OCI-M2 (cell line): ENCODE measurements around the gene CFL2.
"Not testable (repeated sequence)": the region's sequence is repeated elsewhere in the genome, so short reads cannot be mapped to it uniquely, and the experiment has no call there.

Experiments
- DNase-seq: peaks from one replicate; lab custom pipeline; 2025; ENCODE audit not compliant: unreplicated experiment; lab: John Stamatoyannopoulos, UW

CFL2 gene

GRCh38 chr14:34711796-34712712 lies 2.3 kb downstream of the CFL2 start:
- DNase-seq, result no peak

DNA sequence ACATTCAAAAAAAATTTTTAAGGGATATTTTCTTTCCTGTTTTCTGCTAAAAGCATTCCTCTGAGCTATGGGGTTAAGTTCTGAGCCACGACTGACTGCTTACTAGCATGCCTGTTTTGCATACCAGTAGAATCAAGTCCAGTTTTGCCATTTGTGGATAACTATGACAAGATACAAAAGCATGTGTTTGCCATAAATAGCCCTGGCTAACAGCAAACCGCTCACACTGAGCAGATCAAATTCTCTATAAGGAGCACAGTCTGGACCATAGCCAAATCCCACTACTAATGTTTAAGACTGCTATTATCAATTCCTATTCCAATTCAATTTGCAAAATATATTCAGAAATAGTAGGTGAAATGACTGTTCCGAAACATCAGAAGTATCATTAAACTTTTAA lies 3.2 kb downstream of the CFL2 start:
- no peak for DNase-seq

DNA sequence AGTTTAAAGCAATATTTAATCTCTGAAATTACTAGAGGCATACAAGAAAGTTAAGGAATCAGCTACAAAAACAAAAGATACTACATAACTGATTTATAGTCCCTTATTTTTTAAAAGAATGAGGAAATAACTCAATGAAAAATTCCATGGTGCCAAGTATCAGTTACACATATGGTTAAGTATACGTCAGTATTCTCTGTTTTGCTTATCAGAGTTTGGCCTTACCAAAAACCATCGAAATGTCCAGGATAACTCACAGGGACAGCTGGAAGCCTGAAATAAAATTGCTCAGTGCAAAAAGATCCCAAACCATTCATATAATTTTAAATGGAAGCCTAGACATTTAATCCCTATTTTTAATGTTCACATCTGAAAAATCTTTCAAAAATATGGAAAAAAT lies 3.6 kb downstream of the CFL2 start:
- DNase-seq, result no peak

DNA sequence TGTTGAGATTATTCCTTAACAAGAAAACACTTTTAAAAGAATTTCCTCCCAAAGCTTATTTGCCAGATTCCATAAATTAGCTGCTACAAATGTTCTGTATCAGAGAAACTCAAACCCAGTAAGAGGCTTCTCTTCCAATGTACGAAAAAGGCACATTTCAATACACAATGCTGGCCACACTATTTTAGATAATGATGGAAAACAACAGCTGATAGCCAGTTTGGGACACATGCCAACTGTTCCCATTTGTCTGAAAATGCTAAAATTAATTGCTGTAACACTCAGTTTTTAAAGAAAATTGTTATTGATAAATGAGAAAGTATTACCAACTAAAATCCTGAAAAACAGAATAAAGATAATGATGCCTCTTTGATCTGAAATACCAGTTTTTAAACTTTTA lies 4.4 kb downstream of the CFL2 start:
- no peak for DNase-seq

DNA sequence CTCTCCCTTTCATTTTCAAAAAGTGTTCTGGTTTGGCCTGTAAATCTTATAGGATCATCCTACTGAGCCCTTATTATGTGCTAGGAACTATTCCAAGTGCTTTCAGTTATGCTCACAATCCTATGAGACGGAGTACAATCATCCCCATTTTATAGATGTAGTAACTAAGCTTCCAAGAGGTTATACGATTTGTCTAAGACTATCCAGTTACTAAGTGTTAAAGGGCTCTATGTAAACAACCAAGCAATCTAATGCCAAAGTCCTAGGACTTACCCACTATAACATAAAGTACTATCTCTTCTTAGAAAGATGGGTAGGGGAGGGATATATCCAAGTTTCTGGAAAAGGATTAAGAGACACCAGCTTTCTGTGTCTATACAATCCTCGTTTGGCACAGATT lies 6.7 kb downstream of the CFL2 start:
- no peak for DNase-seq

DNA sequence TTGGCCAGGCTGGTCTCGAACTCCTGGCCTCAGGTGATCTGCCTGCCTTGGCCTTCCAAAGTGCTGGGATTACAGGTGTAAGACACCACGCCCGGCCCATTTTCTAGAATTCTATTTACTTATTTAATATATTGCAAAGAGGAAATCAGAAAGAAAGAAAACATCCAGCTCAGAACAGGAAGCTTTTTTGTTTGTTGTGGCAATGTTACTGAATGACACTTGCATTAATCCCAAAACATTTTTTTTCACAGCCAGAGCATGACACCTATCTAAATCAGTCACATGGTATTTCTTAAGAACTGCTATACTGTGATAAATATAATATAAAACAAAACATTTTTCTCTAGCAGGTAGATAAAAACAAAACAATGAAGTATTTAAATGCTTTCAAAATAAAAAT lies 12.6 kb downstream of the CFL2 start:
- DNase-seq, result no peak

DNA sequence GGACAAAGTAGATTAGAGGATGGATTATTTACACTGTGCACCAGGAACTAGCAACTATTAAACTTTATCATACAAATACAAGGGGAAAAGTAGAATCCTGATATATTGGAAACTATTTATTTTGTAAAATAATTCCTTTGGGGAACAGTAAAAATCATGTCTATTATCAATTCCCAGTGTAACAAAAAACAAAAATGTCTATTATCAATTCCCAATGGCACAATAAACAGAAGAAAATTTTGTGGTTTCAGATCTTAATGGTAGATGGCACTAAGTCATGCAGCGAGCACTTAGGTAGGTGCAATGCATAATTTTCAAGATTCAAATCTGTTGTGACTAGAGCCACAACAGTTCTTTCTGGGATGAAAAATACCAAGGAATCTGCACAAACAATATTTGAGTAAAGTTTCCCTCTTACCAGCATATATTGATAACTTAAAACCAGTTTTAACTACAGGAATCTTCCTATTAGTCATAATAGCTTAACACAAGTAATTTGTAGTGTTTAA lies 13.7 kb downstream of the CFL2 start:
- no peak for DNase-seq

DNA sequence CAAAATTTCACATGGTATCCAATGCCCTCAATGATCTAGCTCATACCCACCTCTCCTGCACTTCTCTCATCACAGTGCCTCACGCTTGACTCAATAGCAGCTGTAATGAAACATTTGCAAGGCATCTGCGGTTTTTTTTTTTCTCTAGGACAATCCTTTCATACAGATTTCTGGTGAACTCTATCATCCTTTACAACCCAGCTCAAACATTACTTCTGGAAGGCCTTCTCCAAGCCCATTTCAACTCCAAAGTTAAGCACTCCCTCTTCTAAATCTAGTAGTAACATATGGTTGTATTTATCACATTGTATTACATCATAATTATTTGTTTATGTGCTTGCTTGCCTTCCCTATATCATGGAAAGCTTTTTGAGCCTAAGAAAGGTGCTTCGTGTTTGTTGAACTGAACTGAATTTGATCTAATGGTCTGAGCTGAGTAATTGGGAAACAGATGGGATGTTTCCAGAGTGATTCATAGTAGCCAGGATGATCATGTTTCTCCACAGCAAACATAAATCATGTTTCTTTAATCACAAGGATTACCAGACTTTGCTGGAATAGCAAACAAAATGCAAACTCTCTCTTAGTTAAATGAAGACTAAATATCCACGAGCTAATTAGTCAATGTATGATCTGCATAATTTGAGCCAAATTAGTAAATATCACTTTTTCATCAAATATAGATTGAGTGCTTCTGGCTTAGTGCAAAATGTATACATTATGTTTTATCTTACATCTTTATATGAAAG lies 14.3 kb downstream of the CFL2 start:
- DNase-seq, result no peak

DNA sequence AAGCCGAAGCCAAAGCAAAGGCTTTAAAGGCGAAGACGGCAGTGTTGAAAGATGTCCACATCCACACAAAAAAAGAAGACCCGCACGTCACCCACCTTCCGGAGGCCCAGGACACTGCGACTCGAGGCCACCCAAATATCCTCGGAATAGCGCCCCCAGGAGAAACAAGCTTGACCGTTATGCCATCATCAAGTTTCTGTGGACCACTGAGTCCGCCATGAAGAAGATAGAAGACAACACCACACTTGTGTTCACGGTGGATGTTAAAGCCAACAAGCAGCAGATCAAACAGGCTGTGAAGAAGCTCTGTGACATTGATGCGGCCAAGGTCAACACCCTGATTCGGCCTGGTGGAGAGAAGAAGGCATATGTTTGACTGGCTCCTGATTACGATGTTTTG lies 20.2 kb downstream of the CFL2 start:
- DNase-seq, result not testable (repeated sequence)

- no peak for DNase-seq
Observed at GRCh38 chr14:34693228-34693939, 21.0 kb downstream of the CFL2 start.

DNA sequence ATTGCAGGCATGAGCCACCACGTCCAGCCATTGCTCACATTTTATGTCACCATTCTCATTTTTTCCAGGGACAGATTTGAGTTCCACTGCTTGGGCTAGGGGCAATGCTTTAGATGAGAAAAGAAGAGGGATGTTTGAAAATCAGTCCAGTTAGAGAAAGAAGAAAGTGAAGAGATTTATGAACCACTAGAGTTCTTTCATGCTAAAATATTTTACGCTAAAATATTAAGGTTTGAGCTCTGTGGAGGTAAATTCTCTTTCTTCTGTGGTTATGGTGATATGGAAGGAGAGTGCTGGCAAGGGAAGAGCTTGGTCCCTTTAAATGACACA lies 21.5 kb downstream of the CFL2 start:
- DNase-seq, result no peak

- no peak for DNase-seq
Observed at GRCh38 chr14:34692348-34692747, 22.0 kb downstream of the CFL2 start.

- DNase-seq, result no peak
Observed at GRCh38 chr14:34691206-34691605, 23.2 kb downstream of the CFL2 start.

DNA sequence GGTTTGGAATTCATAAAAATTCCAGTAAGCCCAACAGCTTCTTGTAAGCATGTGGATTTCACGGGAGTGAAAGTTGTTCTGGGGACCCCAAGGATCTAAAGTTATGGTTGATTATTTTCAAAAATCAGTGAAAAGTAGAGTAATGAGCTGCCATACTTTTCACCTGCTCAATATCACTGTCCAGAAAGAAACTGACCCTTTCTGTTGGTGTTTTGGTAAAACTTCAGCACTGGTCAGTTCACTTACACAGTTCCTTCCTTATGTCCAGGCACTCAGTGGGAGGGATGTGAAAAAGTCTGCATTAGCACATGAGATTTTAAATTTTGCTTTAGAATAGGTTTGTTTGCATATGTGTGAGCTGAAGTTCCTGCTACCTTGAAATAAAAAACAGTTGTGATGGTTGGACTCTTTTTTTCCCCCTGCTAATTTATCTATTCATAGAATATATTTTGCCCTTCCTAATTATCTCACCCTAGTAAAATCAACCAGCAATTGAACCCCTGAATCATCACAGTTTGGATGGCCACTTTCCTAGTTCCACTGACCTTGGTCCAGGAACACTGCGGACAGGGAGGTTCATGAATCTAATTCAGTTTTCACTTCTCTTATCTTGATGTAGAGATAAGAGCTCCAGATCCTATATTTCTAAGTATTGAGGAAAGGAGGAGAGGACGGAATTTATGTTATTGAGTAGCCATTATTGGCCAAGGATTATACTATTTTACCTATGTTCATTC lies 25.8 kb downstream of the CFL2 start:
- no peak for DNase-seq

GRCh38 chr14:34685819-34686428 lies 28.5 kb downstream of the CFL2 start:
- no peak for DNase-seq

DNA sequence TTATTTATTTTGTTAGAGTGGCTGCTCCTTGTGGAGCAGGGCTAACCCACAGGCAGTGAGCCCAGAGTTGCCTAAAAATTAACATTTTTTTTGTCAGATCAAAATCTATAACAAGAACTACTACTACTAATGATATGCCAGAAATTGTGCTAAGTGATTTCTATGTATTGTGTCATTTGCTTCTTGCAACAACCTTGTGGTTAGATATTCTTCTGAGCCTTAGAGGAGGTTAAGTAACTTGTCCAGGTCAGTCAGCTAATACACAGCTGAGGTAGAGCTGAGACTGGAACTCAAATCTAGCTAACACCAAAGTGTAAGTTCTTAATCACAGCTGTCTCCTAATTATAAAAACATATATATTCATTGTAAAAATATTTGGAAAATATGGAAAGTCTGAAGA lies 29.8 kb downstream of the CFL2 start:
- no peak for DNase-seq

- no peak for DNase-seq
Observed at GRCh38 chr14:34682787-34683321, 31.5 kb downstream of the CFL2 start.

DNA sequence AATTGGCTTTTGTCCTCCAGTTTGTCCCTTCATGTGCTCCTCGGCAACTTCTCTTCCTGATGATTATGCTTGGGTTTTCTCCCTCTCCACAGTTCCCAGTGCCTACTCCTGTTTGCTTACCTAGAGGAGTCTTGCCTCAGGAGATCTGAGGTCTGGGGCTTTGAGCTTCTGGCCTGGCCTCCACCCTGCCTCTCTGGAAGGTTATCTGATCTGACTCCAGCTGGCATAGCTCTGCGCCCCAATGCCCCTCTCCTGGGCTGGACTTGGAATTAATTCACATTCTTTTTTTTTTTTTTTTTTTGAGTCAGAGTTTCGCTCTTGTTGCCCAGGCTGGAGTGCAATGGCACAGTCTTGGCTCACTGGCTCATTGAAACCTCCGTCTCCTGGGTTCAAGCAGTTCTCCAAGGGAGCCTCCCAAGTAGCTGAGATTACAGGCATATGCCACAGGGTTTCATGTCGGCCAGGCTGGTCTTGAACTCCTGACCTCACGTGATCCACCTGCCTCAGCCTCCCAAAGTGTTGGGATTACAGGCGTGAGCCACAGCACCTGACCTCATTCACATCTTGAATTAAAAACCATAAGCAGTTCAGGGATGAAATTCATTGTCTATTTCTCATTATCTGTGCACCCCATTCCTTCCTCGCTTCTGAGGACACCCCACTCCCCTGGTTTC lies 33.5 kb downstream of the CFL2 start:
- no peak for DNase-seq

DNA sequence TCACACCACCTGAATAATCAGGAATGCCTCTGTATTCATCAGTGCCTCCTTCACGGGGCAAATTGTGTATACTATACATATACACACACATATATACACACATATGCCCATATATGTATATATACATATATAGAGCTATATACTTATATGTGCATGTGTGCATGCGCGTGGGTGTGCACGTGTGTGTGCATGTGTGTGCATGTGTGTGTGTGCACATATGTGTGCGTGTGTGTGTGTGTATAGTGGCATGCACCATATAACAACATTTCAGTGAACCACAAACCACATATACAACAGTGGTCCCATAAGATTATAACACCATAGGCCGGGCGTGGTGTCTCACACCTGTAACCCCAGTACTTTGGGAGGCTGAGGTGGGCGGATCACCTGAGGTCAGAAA lies 35.7 kb downstream of the CFL2 start:
- no peak for DNase-seq

GRCh38 chr14:34678306-34678705 lies 36.1 kb downstream of the CFL2 start:
- DNase-seq, result no peak
